ENCODE results near the gene PALS2. TPM values are rescaled to one million over a fixed set of nuclear protein-coding genes. Genes with fewer than 3 reads are reported as not detected.

PALS2 gene
- total RNA-seq, 1 donor from 2014 or later: 34.8 TPM

DNA sequence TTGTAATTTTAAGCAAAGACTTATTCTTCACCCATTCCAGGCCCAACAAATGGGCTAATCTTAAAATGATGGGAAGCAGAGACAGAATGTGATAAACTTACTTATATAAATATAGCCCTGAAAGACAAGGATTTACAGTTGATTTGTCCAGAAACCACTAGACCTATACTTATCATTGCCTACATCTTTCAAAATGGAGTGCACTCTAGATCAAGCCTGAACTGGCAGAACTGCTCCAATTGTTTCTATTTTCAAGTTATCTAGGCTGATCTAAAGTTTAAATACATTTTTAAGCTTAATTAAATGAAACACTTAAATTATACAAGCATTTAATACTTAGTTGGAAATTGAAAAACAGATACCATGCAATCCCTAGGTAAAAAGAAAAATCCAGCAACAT is 24.9 kb upstream of the PALS2 start:
- intact Hi-C loops (cut with micrococcal nuclease): no loop called here
- Mint-ChIP-seq H3K9me3 (peaks cover 3% of the 10 kb centered on the region), H3K27ac (no peak overlapping the region), H3K36me3 (ENCODE audit: low read depth) (no peaks in the 10 kb centered on the region), H3K4me1 (no peaks in the 10 kb centered on the region), H3K4me3 (no peak overlapping the region), H3K27me3 (peaks cover 24% of the 10 kb centered on the region)
- ChIA-PET POLR2A (interaction anchor here (0.6 kb wide), 1 partner anchor 11 kb away, joined by 3 read pairs; no protein-coding TSS in a partner anchor), CTCF (no interaction called here)
- no peak for TF ChIP-seq CTCF (IDR thresholded peaks at IDR 0.05)
- ATAC-seq (ENCODE audit: low read depth) (no peak), DNase-seq (no peak)

DNA sequence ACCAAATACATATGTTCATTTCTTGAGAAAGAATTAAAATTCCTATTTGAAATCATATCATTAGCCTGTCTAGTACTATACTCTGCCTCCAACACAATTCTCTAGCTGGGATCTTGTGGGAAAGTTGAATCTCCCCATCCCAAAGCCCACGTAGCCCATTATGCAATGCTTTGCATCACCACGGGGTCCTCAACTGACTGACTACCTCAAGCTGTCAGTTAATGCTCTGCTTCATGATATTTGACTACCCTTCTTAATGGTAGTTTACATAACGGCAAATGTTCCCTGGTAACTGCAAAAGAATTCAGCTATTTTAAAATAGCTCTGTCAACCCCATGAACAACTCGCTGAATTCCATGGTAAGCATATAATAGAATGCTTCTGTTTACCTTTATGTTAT is 23.3 kb upstream of the PALS2 start:
- Mint-ChIP-seq H3K9me3 (peaks cover 3% of the 10 kb centered on the region), H3K27ac (no peak overlapping the region), H3K4me1 (no peaks in the 10 kb centered on the region), H3K27me3 (peaks cover 17% of the 10 kb centered on the region), H3K36me3 (ENCODE audit: low read depth) (no peaks in the 10 kb centered on the region), H3K4me3 (no peak overlapping the region)
- CTCF ChIA-PET: no interaction called here
- POLR2A ChIA-PET: no interaction called here
- DNase-seq (no peak), ATAC-seq (ENCODE audit: low read depth) (no peak)
- intact Hi-C loops (cut with micrococcal nuclease): no loop called here
- no peak for TF ChIP-seq CTCF (IDR thresholded peaks at IDR 0.05)

GRCh38 chr7:24555184-24555583 is 18.1 kb upstream of the PALS2 start:
- no peaks in the 10 kb centered on the region for H3K36me3 Mint-ChIP-seq (ENCODE audit: low read depth)
- DNase-seq: no peak
- no peak for ATAC-seq (ENCODE audit: low read depth)
- ChIA-PET CTCF (no interaction called here), POLR2A (no interaction called here)
- H3K27ac Mint-ChIP-seq: no peak overlapping the region
- TF ChIP-seq CTCF (IDR thresholded peaks at IDR 0.05): no peak
- H3K9me3 Mint-ChIP-seq: peaks cover 3% of the 10 kb centered on the region
- no peak overlapping the region for H3K4me3 Mint-ChIP-seq
- H3K4me1 Mint-ChIP-seq: no peaks in the 10 kb centered on the region
- peaks cover 8% of the 10 kb centered on the region for H3K27me3 Mint-ChIP-seq
- intact Hi-C loops (cut with micrococcal nuclease): no loop called here

- ATAC-seq (ENCODE audit: low read depth) (no peak), DNase-seq (no peak)
- no peaks in the 10 kb centered on the region for H3K4me1 Mint-ChIP-seq
- H3K27me3 Mint-ChIP-seq: peaks cover 11% of the 10 kb centered on the region
- H3K36me3 Mint-ChIP-seq (ENCODE audit: low read depth): no peaks in the 10 kb centered on the region
- intact Hi-C loops (cut with micrococcal nuclease): no loop called here
- H3K27ac Mint-ChIP-seq: no peak overlapping the region
- ChIA-PET POLR2A (no interaction called here), CTCF (no interaction called here)
- H3K4me3 Mint-ChIP-seq: no peak overlapping the region
- no peak for TF ChIP-seq CTCF (IDR thresholded peaks at IDR 0.05)
- H3K9me3 Mint-ChIP-seq: peaks cover 3% of the 10 kb centered on the region
These were observed 17.5 kb upstream of the PALS2 start for GRCh38 chr7:24555719-24556118.

GRCh38 chr7:24560772-24561171 is 12.5 kb upstream of the PALS2 start:
- ChIA-PET POLR2A (no interaction called here), CTCF (no interaction called here)
- Mint-ChIP-seq H3K4me3 (no peak overlapping the region), H3K36me3 (ENCODE audit: low read depth) (no peaks in the 10 kb centered on the region), H3K9me3 (no peaks in the 10 kb centered on the region), H3K27me3 (peaks cover 7% of the 10 kb centered on the region), H3K4me1 (no peaks in the 10 kb centered on the region), H3K27ac (no peak overlapping the region)
- intact Hi-C loops (cut with micrococcal nuclease): no loop called here
- no peak for TF ChIP-seq CTCF (IDR thresholded peaks at IDR 0.05)
- DNase-seq (no peak), ATAC-seq (ENCODE audit: low read depth) (no peak)
